NCI-H82 (cell line): ENCODE measurements around the gene AMMECR1L.

Experiments
- DNase-seq: peaks from one replicate; lab custom pipeline; 2025; lab: John Stamatoyannopoulos, UW

The AMMECR1L gene

DNA sequence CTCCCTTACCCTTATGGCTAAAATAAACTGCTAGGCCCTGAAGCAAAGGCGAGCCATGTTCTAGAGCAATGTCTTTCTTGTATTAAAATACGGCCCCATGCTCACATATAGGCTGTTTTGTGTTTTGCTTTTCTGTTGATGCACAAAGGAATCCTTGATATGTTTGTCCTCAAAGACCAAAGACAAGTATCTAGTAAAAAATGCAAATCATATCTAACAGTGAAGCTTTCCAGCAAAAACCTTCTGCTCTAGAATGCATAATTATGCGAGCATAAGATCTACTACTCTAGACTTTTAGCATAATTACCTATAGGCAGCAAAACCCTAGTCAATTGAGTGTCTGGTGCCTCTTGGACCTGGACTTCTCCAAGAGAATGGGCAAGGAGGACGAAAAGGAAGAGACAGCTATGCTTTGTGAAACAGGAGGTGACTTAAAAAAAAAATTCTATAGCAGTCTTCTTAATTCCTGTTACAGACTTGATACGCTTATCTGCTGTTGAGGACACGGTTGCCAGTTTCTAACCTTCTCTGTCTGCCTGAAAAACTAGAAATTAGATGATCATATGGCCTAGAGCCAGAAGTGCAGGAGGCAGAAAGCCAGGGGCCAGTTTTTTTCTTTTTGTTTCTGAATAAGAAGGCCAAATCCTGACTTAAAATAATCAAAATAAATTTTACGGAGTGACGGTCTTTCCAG, 1.5 kb upstream of the AMMECR1L start:
- DNase-seq: no peak

- peak; percentile 45 for DNase-seq
Measured at GRCh38 chr2:127886593-127886935, 808 bp upstream of the AMMECR1L start.

DNA sequence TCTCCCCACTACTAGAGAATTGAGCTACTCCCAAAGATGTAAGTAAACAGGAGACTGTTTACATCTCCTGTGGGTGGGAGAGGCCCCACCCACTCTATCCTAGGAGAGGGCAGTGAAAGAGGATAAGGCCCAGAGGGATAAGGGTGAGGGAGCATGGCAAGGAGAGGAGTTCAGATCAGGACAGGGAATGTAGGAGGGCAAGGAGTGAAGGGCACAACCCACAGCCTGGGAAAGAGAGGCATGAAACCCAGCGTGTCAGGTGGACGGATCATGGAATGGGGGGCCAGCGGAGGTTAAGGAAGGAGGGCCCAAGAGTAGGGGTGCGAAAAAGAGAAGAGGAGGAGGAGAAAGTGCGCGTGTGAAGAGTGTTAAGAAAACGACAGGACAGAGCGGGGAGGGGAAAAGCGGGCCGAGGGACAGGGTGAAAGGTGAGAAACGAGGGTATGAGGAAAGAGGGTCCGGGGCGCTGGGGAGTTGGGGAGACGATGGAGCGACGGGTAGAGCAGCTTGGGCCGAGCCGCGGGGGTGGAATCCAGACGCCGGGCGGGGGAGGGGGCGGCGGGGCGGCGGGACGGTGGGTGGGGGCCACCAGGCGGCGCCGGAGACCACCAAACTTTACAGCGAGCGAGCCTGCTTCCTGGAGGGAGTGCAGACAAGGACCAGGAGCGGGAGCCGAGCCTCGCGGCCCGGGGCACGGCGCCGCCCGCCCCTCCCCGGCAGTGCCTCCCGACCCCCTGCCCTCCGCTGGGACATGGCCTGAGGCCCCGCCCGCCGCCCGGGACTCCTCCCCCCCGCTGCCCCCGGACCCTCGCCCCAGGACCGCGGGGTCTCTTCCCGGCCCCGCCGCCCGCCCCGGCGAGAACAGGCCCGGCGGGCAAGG, 655 bp downstream of the AMMECR1L start:
- DNase-seq: peak; percentile 66

- DNase-seq: no peak
Measured at GRCh38 chr2:127884436-127884835, 1.3 kb downstream of the AMMECR1L start.

GRCh38 chr2:127879899-127880298, 5.9 kb downstream of the AMMECR1L start:
- no peak for DNase-seq

DNA sequence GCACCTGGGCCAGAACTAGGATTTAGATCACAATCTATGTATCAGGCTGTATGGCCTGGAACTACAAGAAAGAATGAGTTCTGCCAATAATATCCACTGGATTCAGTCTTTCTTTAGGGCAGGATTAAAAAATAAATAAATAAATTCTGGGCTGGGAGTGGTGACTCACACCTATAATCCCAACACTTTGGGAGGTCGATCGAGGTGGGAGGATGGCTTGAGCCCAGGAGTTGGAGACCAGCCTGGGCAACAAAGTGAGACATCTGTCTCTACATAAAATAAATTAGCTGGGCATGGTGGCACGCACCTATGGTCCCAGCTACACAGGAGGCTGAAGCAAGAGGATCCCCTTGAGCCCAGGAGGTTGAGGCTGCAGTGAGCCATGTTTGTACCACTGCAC, 8.1 kb downstream of the AMMECR1L start:
- peak; percentile 22 for DNase-seq

DNA sequence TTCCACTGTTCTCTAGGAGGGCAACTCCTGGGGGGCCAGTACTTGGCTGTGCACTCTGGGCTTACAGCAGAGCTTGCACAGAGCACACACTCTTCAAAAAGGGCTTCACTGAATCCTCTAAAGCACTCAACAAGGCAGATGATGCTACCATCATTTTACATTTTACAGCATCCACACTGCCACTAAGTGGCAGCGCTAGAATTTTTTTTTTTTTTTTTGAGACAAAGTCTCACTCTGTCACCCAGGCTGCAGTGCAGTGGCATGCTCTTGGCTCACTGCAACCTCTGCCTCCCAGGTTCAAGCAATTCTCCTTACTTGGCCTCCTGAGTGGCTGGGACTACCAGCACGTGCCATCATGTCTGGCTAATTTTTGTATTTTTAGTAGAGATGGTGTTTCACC, 8.6 kb downstream of the AMMECR1L start:
- no peak for DNase-seq

GRCh38 chr2:127874378-127875269, 11.1 kb downstream of the AMMECR1L start:
- no peak for DNase-seq

- no peak for DNase-seq
Measured at GRCh38 chr2:127873707-127874303, 12.0 kb downstream of the AMMECR1L start.

GRCh38 chr2:127872354-127872753, 13.4 kb downstream of the AMMECR1L start:
- DNase-seq: no peak

GRCh38 chr2:127865926-127866325, 19.8 kb downstream of the AMMECR1L start:
- no peak for DNase-seq

- peak; percentile 64 for DNase-seq
Measured at GRCh38 chr2:127864877-127865276, 20.9 kb downstream of the AMMECR1L start.

DNA sequence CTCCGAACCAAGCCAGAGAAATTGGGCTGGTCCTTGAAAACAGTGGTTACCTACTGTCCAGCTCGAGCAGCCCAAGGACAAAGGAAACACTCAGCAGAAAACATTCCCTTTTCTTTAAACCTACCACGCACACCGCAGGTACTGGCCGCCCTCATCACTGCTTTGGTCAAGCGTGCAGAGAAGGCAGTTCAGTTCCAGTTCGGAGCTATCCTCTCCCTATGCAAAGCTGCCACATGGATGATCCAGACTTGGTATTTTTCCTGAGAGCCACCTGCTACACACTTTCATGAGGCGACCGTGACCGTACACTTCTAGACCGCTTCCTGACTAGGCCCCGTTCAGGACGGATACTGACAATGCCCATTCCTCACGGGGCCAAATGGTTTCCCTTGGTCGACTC, 23.5 kb downstream of the AMMECR1L start:
- DNase-seq: no peak

- DNase-seq: no peak
Measured at GRCh38 chr2:127860130-127860529, 25.6 kb downstream of the AMMECR1L start.

DNA sequence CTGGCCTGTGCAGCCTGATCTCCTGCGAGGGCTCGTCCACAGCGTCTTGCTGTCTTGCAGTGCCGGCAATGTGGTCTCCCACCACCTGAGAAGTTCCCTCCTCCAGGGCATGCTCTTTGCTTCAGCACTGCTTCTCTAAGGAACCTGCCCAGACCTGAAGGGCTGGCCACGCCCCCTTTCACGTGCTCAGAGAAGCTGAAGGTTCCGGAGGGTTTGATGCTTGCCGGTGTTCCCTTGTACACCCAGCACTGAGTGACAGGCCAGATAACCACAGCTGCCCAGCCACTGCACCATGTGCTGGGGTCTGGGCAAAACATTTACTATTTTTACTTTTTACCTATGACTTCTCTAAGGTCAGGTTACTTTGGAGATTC, 26.1 kb downstream of the AMMECR1L start:
- peak; percentile 42 for DNase-seq

- peak; percentile 60 for DNase-seq
Measured at GRCh38 chr2:127857265-127857808, 28.4 kb downstream of the AMMECR1L start.

DNA sequence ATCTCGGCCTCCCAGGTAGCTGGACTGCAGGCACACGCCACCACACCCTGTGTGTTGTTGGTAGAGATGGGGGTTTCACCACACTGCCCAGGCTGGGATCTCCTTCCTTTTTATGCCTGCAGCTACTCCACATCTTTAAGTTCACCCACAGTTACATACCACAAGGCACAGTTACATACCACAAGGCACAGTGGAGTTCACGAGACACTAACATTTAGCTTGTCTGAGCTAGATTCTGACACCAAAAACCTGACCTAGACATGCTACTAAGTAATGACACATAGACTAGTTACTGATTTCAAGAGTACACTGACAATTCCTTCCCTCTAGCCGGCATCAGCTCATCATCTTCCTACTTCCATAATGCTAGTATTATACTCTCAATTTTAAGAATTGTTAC, 32.1 kb downstream of the AMMECR1L start:
- DNase-seq: no peak

DNA sequence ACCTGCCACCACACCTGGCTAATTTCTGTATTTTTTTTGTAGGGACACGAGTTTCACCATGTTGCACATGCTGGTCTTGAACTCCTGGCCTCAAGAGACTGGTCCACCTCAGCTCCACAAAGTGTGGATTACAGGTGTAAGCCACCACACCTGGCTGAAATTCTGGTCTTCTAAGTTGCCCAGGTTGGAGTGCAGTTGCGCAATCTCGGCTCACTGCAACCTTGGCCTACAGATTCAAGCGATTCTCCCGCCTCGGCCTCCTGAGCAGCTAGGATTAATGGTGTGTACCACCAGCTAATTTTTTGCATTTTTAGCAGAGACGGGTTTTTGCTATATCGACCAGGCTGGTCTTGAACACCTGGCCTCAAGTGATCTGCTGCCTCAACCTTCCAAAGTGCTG, 33.4 kb downstream of the AMMECR1L start:
- DNase-seq: no peak

GRCh38 chr2:127847931-127848330, 37.8 kb downstream of the AMMECR1L start:
- DNase-seq: no peak

DNA sequence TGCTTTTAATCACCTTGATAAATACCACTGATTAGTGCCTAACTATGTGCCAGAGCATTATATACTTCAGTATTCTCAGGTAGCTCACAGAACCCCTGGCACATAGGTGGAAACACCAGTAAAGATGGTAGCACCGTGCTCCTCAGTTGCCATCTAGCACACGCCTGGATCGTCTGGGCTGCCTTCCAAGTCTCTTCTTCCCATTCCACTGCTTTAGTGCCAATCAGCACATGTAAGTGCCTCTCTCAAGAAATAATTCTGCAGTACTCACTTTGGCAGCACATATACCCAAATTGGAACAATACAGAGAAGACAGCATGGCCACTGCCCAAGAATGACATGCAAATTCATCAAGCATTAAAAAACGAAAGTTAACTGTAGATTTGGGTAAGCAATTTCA, 40.8 kb downstream of the AMMECR1L start:
- no peak for DNase-seq

DNA sequence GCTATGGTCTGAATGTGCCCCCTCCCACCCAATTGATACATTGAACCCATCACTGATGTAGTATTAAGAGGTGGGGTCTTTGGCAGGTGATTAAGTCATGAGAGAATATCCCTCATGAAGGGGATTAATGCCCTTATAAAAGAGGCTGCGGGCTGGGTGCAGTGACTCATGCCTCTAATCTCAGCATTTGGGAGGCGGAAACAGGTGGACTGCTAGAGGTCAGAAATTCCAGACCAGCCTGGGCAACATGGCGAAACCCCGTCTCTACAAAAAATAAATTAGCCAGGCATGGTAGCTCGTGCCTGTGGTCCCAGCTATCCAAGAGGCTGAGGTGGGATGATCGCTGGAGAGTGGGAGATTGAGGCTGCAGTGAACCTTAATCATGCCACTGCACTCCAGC, 42.1 kb downstream of the AMMECR1L start:
- peak; percentile 69 for DNase-seq
